ENCODE measurements around the gene PAX6.

The PAX6 gene

DNA sequence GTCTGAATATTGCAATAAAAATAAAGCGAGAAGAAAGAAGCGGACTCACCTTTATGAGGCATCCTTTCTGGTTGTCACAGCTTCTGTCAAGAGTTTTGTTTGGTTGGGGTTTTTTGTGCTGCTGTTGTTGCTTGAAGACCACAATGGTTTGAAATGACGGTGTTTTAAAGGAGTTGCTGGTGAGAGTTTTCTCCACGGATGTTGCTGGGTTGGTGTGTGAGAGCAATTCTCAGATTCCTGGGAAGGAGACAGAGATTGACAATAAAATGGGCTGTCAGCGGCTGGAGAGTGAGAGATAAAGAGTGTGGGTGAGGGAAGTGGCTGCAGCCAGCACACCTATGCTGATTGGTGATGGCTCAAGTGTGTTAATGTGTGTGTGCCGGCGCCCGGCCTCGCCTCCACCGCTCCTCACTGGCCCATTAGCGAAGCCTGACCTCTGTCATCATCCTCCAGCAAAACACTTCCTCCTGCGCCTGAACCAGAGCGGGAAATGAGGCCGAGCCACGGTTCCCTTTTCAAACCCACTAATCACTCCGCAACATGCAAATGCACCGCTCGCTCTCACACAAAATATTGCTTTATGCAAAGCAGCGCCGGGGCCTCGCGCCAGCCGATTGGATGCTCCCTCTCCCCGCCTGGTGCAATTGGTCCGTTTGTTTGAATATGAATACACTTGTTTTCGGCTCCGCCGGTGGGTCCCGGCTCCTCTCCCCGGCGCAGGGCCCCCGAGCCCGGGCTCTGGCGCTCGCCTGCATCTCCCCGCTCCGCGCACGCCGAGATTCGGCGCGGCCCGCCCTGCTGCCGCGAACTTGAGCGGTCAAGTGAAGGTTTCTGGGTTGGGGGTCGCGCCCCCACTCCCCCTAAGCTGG is at the start of gene PAX6:
TSS of gene PAX6 (minus strand) at position 544 of the 869 bp plus-strand sequence. CDS start 4,911 bp downstream, outside the sequence.
- TF ChIP-seq, protein P1, sequence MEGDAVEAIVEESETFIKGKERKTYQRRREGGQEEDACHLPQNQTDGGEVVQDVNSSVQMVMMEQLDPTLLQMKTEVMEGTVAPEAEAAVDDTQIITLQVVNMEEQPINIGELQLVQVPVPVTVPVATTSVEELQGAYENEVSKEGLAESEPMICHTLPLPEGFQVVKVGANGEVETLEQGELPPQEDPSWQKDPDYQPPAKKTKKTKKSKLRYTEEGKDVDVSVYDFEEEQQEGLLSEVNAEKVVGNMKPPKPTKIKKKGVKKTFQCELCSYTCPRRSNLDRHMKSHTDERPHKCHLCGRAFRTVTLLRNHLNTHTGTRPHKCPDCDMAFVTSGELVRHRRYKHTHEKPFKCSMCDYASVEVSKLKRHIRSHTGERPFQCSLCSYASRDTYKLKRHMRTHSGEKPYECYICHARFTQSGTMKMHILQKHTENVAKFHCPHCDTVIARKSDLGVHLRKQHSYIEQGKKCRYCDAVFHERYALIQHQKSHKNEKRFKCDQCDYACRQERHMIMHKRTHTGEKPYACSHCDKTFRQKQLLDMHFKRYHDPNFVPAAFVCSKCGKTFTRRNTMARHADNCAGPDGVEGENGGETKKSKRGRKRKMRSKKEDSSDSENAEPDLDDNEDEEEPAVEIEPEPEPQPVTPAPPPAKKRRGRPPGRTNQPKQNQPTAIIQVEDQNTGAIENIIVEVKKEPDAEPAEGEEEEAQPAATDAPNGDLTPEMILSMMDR (conservative IDR thresholded peaks at IDR 0.05; ENCODE audit: low read depth, low read length), result no peak
- H2AFZ ChIP-seq (ENCODE audit: low read depth), result peak within 1 kb of the TSS; percentile 67
- no peak within 1 kb of the TSS for H3K4me3 ChIP-seq (IDR thresholded peaks at IDR 0.05; ENCODE audit: insufficient read depth, low read depth, low read length)

GRCh38 chr11:31860391-31860790 is 49.3 kb upstream of the PAX6 start:
- no peaks in the 10 kb centered on the region for H3K27me3 ChIP-seq (ENCODE audit: insufficient read depth, low read depth)
- no peak overlapping the region for H3K4me3 ChIP-seq (IDR thresholded peaks at IDR 0.05; ENCODE audit: insufficient read depth, low read depth, low read length)
- no peaks in the 10 kb centered on the region for H3K4me1 ChIP-seq (ENCODE audit: low read depth, poor library complexity, severe bottlenecking)
- TF ChIP-seq, protein P1 (conservative IDR thresholded peaks at IDR 0.05; ENCODE audit: low read depth, low read length), result no peak
- H4K20me1 ChIP-seq (ENCODE audit: insufficient read depth), result no peaks in the 10 kb centered on the region
- no peak overlapping the region for H3K4me2 ChIP-seq
- H3K9ac ChIP-seq, result no peak overlapping the region
- no peak overlapping the region for H2AFZ ChIP-seq (ENCODE audit: low read depth)
- H3K79me2 ChIP-seq (ENCODE audit: insufficient read depth, low read depth), result no peaks in the 10 kb centered on the region
- no peak overlapping the region for H3K27ac ChIP-seq
- no peaks in the 10 kb centered on the region for H3K36me3 ChIP-seq (ENCODE audit: insufficient read depth)

More for the DNA sequence above, at the start of gene PAX6:
- Histone ChIP-seq H4K20me1 (ENCODE audit: insufficient read depth) (no peaks in the 10 kb centered on the region), H3K27me3 (ENCODE audit: insufficient read depth, low read depth) (peaks cover 29% of the 10 kb centered on the region), H3K27ac (no peak within 1 kb of the TSS), H3K4me1 (ENCODE audit: low read depth, poor library complexity, severe bottlenecking) (no peaks in the 10 kb centered on the region), H3K79me2 (ENCODE audit: insufficient read depth, low read depth) (no peaks in the 10 kb centered on the region), H3K9ac (no peak within 1 kb of the TSS), H3K4me2 (peak within 1 kb of the TSS; percentile 51; the same call in 1 of the 2 replicates), H3K36me3 (ENCODE audit: insufficient read depth) (no peaks in the 10 kb centered on the region)

- no peak overlapping the region for H3K9ac ChIP-seq
- H3K4me3 ChIP-seq (IDR thresholded peaks at IDR 0.05; ENCODE audit: insufficient read depth, low read depth, low read length), result no peak overlapping the region
- TF ChIP-seq, protein P1 (conservative IDR thresholded peaks at IDR 0.05; ENCODE audit: low read depth, low read length), result no peak
- no peaks in the 10 kb centered on the region for H3K4me1 ChIP-seq (ENCODE audit: low read depth, poor library complexity, severe bottlenecking)
- no peak overlapping the region for H3K4me2 ChIP-seq
- H3K36me3 ChIP-seq (ENCODE audit: insufficient read depth), result no peaks in the 10 kb centered on the region
- no peak overlapping the region for H2AFZ ChIP-seq (ENCODE audit: low read depth)
- no peaks in the 10 kb centered on the region for H4K20me1 ChIP-seq (ENCODE audit: insufficient read depth)
- H3K79me2 ChIP-seq (ENCODE audit: insufficient read depth, low read depth), result no peaks in the 10 kb centered on the region
- no peak overlapping the region for H3K27ac ChIP-seq
- H3K27me3 ChIP-seq (ENCODE audit: insufficient read depth, low read depth), result no peaks in the 10 kb centered on the region
These were observed 45.1 kb upstream of the PAX6 start for GRCh38 chr11:31856248-31856647.

DNA sequence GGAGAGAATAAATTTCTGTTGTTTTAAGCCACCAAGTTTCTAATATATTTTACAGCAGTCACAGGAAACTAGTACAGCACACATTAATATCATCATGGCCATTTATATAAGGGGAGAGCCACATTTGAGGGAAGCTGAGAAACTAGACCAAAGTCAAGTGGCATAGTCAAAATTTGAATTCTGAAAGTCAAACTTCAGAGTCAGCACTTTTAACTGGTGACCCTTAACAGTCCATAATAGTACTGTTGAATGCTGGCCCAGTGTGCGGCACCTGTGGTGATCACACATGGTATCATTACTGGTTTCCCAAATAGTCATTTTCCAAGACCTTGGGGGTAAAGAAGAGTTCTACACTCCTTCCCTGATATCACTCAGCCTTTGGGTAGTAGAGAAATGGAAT is 44.3 kb upstream of the PAX6 start:
- Histone ChIP-seq H3K9ac (no peak overlapping the region), H4K20me1 (ENCODE audit: insufficient read depth) (no peaks in the 10 kb centered on the region), H3K27me3 (ENCODE audit: insufficient read depth, low read depth) (no peaks in the 10 kb centered on the region), H3K4me2 (no peak overlapping the region), H2AFZ (ENCODE audit: low read depth) (no peak overlapping the region), H3K79me2 (ENCODE audit: insufficient read depth, low read depth) (no peaks in the 10 kb centered on the region), H3K27ac (no peak overlapping the region), H3K4me1 (ENCODE audit: low read depth, poor library complexity, severe bottlenecking) (no peaks in the 10 kb centered on the region), H3K36me3 (ENCODE audit: insufficient read depth) (no peaks in the 10 kb centered on the region), H3K4me3 (IDR thresholded peaks at IDR 0.05; ENCODE audit: insufficient read depth, low read depth, low read length) (no peak overlapping the region)
- TF ChIP-seq, protein P1 (conservative IDR thresholded peaks at IDR 0.05; ENCODE audit: low read depth, low read length), result no peak

Measured in KMS-11 (cell line).